ENCODE results near the gene XPR1. TPM values are rescaled to one million over a fixed set of nuclear protein-coding genes. Genes with fewer than 3 reads are reported as not detected.

Gene XPR1
- total and polyA plus RNA-seq, 10 of the 15 experiments (the other 5 are each of a cell fraction or from before 2014, with no cell fraction given) = 1.1 to 33.9 (median 11.3) TPM

GRCh38 chr1:180915426-180915965 lies 283.7 kb downstream of the XPR1 start:
- ATAC-seq = no peak
- in situ Hi-C loops (cut with MboI) (no loop called here), intact Hi-C loops (cut with micrococcal nuclease; ENCODE audit: unreplicated experiment) (no loop called here)
- CTCF ChIA-PET = interaction anchor here (1.4 to 19.8 kb wide), 2 partner anchors 15 to 33 kb away, joined by 4 to 344 read pairs; no protein-coding TSS in a partner anchor
- Histone ChIP-seq H3K9ac (ENCODE audit: control insufficient read depth, insufficient read depth, low read length) (no peak overlapping the region), H3K4me3 (no peak overlapping the region), H3K36me3 (ENCODE audit: control insufficient read depth in 2 of 2, insufficient read depth in 2 of 2, low read length in 1 of 2) (no peaks in the 10 kb centered on the region), H3K27ac (ENCODE audit: control insufficient read depth, insufficient read depth) (no peak overlapping the region), H4K20me1 (ENCODE audit: control insufficient read depth, insufficient read depth) (no peaks in the 10 kb centered on the region), H3K9me3 (replicated peaks; ENCODE audit: control insufficient read depth, insufficient read depth, low read length) (no peaks in the 10 kb centered on the region), H3K79me2 (ENCODE audit: control insufficient read depth, insufficient read depth, low read length) (no peaks in the 10 kb centered on the region), H2AFZ (ENCODE audit: control insufficient read depth, low read depth, low read length) (no peak overlapping the region), H3K4me2 (ENCODE audit: control insufficient read depth, insufficient read depth) (no peak overlapping the region), H3K27me3 (replicated peaks in 1 of 2; ENCODE audit: control insufficient read depth in 2 of 2, insufficient read depth in 2 of 2, low read length in 1 of 2) (peaks cover 0 to 3% of the 10 kb centered on the region in 2 experiments; a peak in 1 of 4 replicates), H3K4me1 (ENCODE audit: control insufficient read depth, insufficient read depth, low read length) (peaks cover 8% of the 10 kb centered on the region)
- no peak for DNase-seq (ENCODE audit: low read depth, low spot score)
- RAD21 ChIA-PET (ENCODE audit: unreplicated experiment) = interaction anchor here (16.7 kb wide), 1 partner anchor 32 kb away, joined by 215 read pairs; no protein-coding TSS in a partner anchor
- 67% methylated on average over 11 of the region's 11 CpGs for WGBS (ENCODE audit: insufficient coverage, insufficient replicate concordance, low lambda C conversion rate, missing lambda C conversion rate)
- POLR2A ChIA-PET = interaction anchor here (1.1 kb wide), 1 partner anchor 34 kb away, joined by 3 read pairs; no protein-coding TSS in a partner anchor
- SMC1A ChIA-PET (ENCODE audit: uncharacterized antibody, unreplicated experiment) = interaction anchor here (0.9 to 19.3 kb wide), 5 partner anchors 31 to 238 kb away, joined by 3 to 304 read pairs (median 4); no protein-coding TSS in a partner anchor
- no TSS peak for BruUV-seq (replicated peaks)
- FAIRE-seq = no peak
- no peak for TF ChIP-seq PKNOX1 (IDR thresholded peaks at IDR 0.05)
- no peak for TF ChIP-seq CBFB (IDR thresholded peaks at IDR 0.05; ENCODE audit: low read depth)
- no peak for TF ChIP-seq NRF1 (conservative IDR thresholded peaks at IDR 0.05; ENCODE audit: low read depth, low read length)
- TF ChIP-seq, protein P1, sequence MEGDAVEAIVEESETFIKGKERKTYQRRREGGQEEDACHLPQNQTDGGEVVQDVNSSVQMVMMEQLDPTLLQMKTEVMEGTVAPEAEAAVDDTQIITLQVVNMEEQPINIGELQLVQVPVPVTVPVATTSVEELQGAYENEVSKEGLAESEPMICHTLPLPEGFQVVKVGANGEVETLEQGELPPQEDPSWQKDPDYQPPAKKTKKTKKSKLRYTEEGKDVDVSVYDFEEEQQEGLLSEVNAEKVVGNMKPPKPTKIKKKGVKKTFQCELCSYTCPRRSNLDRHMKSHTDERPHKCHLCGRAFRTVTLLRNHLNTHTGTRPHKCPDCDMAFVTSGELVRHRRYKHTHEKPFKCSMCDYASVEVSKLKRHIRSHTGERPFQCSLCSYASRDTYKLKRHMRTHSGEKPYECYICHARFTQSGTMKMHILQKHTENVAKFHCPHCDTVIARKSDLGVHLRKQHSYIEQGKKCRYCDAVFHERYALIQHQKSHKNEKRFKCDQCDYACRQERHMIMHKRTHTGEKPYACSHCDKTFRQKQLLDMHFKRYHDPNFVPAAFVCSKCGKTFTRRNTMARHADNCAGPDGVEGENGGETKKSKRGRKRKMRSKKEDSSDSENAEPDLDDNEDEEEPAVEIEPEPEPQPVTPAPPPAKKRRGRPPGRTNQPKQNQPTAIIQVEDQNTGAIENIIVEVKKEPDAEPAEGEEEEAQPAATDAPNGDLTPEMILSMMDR (IDR thresholded peaks at IDR 0.05 in 2 of 3, conservative IDR thresholded peaks at IDR 0.05 in 1 of 3; ENCODE audit: control insufficient read depth in 2 of 3, extremely low read depth in 1 of 3, insufficient read depth in 1 of 3, low read depth in 3 of 3, low read length in 3 of 3) = no peak
- no peak for TF ChIP-seq TAF1 (IDR thresholded peaks at IDR 0.05; ENCODE audit: borderline replicate concordance, low read depth, low read length)
- TF ChIP-seq HDAC2 (IDR thresholded peaks at IDR 0.05) = no peak
- no peak for TF ChIP-seq ZNF207 (IDR thresholded peaks at IDR 0.05; ENCODE audit: borderline replicate concordance)
- TF ChIP-seq E2F4 (IDR thresholded peaks at IDR 0.05; ENCODE audit: low read depth, low read length) = no peak
- TF ChIP-seq, protein P2, sequence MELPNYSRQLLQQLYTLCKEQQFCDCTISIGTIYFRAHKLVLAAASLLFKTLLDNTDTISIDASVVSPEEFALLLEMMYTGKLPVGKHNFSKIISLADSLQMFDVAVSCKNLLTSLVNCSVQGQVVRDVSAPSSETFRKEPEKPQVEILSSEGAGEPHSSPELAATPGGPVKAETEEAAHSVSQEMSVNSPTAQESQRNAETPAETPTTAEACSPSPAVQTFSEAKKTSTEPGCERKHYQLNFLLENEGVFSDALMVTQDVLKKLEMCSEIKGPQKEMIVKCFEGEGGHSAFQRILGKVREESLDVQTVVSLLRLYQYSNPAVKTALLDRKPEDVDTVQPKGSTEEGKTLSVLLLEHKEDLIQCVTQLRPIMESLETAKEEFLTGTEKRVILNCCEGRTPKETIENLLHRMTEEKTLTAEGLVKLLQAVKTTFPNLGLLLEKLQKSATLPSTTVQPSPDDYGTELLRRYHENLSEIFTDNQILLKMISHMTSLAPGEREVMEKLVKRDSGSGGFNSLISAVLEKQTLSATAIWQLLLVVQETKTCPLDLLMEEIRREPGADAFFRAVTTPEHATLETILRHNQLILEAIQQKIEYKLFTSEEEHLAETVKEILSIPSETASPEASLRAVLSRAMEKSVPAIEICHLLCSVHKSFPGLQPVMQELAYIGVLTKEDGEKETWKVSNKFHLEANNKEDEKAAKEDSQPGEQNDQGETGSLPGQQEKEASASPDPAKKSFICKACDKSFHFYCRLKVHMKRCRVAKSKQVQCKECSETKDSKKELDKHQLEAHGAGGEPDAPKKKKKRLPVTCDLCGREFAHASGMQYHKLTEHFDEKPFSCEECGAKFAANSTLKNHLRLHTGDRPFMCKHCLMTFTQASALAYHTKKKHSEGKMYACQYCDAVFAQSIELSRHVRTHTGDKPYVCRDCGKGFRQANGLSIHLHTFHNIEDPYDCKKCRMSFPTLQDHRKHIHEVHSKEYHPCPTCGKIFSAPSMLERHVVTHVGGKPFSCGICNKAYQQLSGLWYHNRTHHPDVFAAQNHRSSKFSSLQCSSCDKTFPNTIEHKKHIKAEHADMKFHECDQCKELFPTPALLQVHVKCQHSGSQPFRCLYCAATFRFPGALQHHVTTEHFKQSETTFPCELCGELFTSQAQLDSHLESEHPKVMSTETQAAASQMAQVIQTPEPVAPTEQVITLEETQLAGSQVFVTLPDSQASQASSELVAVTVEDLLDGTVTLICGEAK (IDR thresholded peaks at IDR 0.05; ENCODE audit: borderline replicate concordance) = no peak
- TF ChIP-seq BCL11A (IDR thresholded peaks at IDR 0.05; ENCODE audit: low read depth, low read length) = no peak
- no peak for TF ChIP-seq RB1 (IDR thresholded peaks at IDR 0.05; ENCODE audit: borderline replicate concordance)
- TF ChIP-seq BACH1 (IDR thresholded peaks at IDR 0.05; ENCODE audit: borderline replicate concordance) = no peak
- TF ChIP-seq YY1 (IDR thresholded peaks at IDR 0.05; ENCODE audit: low read depth, low read length) = no peak
- TF ChIP-seq MEF2B (IDR thresholded peaks at IDR 0.05; ENCODE audit: partially characterized antibody, poor library complexity, severe bottlenecking) = no peak
- TF ChIP-seq CHD2 (IDR thresholded peaks at IDR 0.05; ENCODE audit: borderline replicate concordance, low read depth, low read length) = no peak
